H1 (cell line): ENCODE data around the gene WBP11. TPM values are rescaled to one million over a fixed set of nuclear protein-coding genes. Genes with fewer than 3 reads are reported as not detected.

Experiments
- CHD2 ChIP-seq: IDR thresholded peaks from 2 replicates; pipeline ENCODE4 v1.6.1; 2012; ENCODE audit warnings: low read length, improper control_type of control experiment
- CHD7 ChIP-seq: fragments of 300-600 bp; sonication (generic); IDR thresholded peaks from 2 replicates; pipeline ENCODE4 v1.7.1; 2012; ENCODE audit warnings: low read length, moderate library complexity, mild to moderate bottlenecking, inconsistent platforms; ENCODE audit not compliant: insufficient replicate concordance
- E2F6 ChIP-seq: IDR thresholded peaks from 2 replicates; pipeline ENCODE4 v1.6.1; 2012; ENCODE audit warnings: inconsistent platforms
- KDM4A ChIP-seq: IDR thresholded peaks from one replicate; pipeline ENCODE4 v1.7.1; 2012; ENCODE audit warnings: low read depth, mild to moderate bottlenecking, moderate library complexity, low read length, inconsistent platforms; ENCODE audit not compliant: severe bottlenecking
- MAFK ChIP-seq: IDR thresholded peaks from 2 replicates; pipeline ENCODE4 v1.6.1; 2012; ENCODE audit warnings: low read depth, mild to moderate bottlenecking, improper control_type of control experiment, low read length
- NANOG ChIP-seq: IDR thresholded peaks from 2 replicates; pipeline ENCODE4 v1.6.1; 2011; ENCODE audit warnings: low read length, low read depth, mild to moderate bottlenecking, inconsistent platforms; ENCODE audit not compliant: insufficient read depth, poor library complexity, severe bottlenecking
- POU5F1 ChIP-seq: IDR thresholded peaks from 2 replicates; pipeline ENCODE4 v1.6.1; 2011; ENCODE audit warnings: low read depth, mild to moderate bottlenecking, low read length, moderate library complexity
- SAP30 ChIP-seq: fragments of 300-600 bp; sonication (generic); IDR thresholded peaks from 2 replicates; pipeline ENCODE4 v1.7.1; 2012; ENCODE audit warnings: low read length, moderate library complexity, mild to moderate bottlenecking, inconsistent platforms; ENCODE audit not compliant: insufficient read depth, insufficient replicate concordance
- TEAD4 ChIP-seq: IDR thresholded peaks from 2 replicates; pipeline ENCODE4 v1.6.1; 2012; ENCODE audit warnings: low read depth, low read length, inconsistent platforms, mixed read lengths
- polyA plus RNA-seq, 7 experiments: library from polyadenylated mRNA; depleted of rRNA in 3 of 7; stranded (reverse) in 5 of 7; unstranded in 2 of 7; fragments of >200 nt in 5 of 7; fragments of 200-250 nt in 2 of 7; gene quantifications; 1 replicate in 5 of 7; 2 replicates in 1 of 7; 4 replicates in 1 of 7; pipeline versions ENCODE4 v1.2.1 to v1.2.3, GENCODE V29; 2011 to 2013; ENCODE audit warnings: missing spikeins in 2 of 7, mixed read lengths in 2 of 7
- total RNA-seq: library from RNA; stranded (reverse); fragmentation: NEBNext Ultra II Directional; extraction: Animal tissue kit (Norgen Biotek cat#: 25700); gene quantifications from 2 replicates; pipeline ENCODE4 v1.2.1, GENCODE V29; 2021

Gene WBP11
- total and polyA plus RNA-seq, 2 of the 8 experiments (the other 6 are each of a cell fraction or from before 2014, with no cell fraction given): 22.1 to 134 TPM

GRCh38 chr12:14803011-14803829, at the start of gene WBP11, which contains the start of gene C12orf60 (continued):
- TF ChIP-seq E2F6: no peak
- peak; percentile 48 for TF ChIP-seq SAP30
- TF ChIP-seq CHD7: no peak
- no peak for TF ChIP-seq NANOG
- no peak for TF ChIP-seq POU5F1
- TF ChIP-seq TEAD4: peak; percentile 91
- TF ChIP-seq CHD2: peak; percentile 76
- TF ChIP-seq MAFK: no peak
- TF ChIP-seq KDM4A: peak; percentile 59
